NOMO-1 (cell line): ENCODE results near the gene POLDIP3.

Source experiments
- DNase-seq, 2 experiments: peaks; one replicate each; lab custom pipeline; 2025; ENCODE audit not compliant: unreplicated experiment in 2 of 2; lab: John Stamatoyannopoulos, UW

The POLDIP3 gene

GRCh38 chr22:42614312-42615091, at the start of gene POLDIP3:
Gene POLDIP3, minus strand, starts transcription at chr22:42614883. Its CDS starts 26 bp downstream, at chr22:42614857.
- peak; percentile 90 to 95 for DNase-seq

GRCh38 chr22:42661985-42662831, 47.5 kb upstream of the POLDIP3 start:
- DNase-seq, result peak; percentile 46 to 70

- DNase-seq, result no peak
Observed at GRCh38 chr22:42656578-42656977, 41.9 kb upstream of the POLDIP3 start.

- no peak for DNase-seq
Observed at GRCh38 chr22:42655693-42656092, 41.0 kb upstream of the POLDIP3 start.

GRCh38 chr22:42654436-42655073, 39.9 kb upstream of the POLDIP3 start:
- DNase-seq, result no peak

GRCh38 chr22:42653999-42654398, 39.3 kb upstream of the POLDIP3 start:
- no peak for DNase-seq

GRCh38 chr22:42651134-42651533, 36.5 kb upstream of the POLDIP3 start:
- DNase-seq, result no peak

GRCh38 chr22:42649246-42650099, 34.8 kb upstream of the POLDIP3 start, which contains the start of gene CYB5R3:
Gene CYB5R3, minus strand, starts transcription at chr22:42649392. Its CDS starts 77 bp downstream, at chr22:42649315.
- peak; percentile 83 to 84 for DNase-seq

- peak in 1 of 2 experiments; percentile 36 for DNase-seq
Observed at GRCh38 chr22:42648368-42649245, 33.9 kb upstream of the POLDIP3 start.

GRCh38 chr22:42648017-42648367, 33.3 kb upstream of the POLDIP3 start:
- DNase-seq, result no peak

- DNase-seq, result no peak
Observed at GRCh38 chr22:42646569-42647525, 32.2 kb upstream of the POLDIP3 start.

GRCh38 chr22:42645938-42646568, 31.4 kb upstream of the POLDIP3 start:
- no peak for DNase-seq

- no peak for DNase-seq
Observed at GRCh38 chr22:42645341-42645937, 30.8 kb upstream of the POLDIP3 start.

- no peak for DNase-seq
Observed at GRCh38 chr22:42644422-42645340, 30.0 kb upstream of the POLDIP3 start.

- no peak for DNase-seq
Observed at GRCh38 chr22:42643634-42644421, 29.1 kb upstream of the POLDIP3 start.
